Measurements from ENCODE around the gene ARFIP1.

ARFIP1 gene

GRCh38 chr4:152950402-152951274, 170.9 kb downstream of the ARFIP1 start:
- H3K4me3 ChIP-seq (ENCODE audit: low read length): no peak overlapping the region
- no peak for DNase-seq (ENCODE audit: low read depth, low spot score)

GRCh38 chr4:152951348-152951747, 171.6 kb downstream of the ARFIP1 start:
- no peak overlapping the region for H3K4me3 ChIP-seq (ENCODE audit: low read length)
- no peak for DNase-seq (ENCODE audit: low read depth, low spot score)

GRCh38 chr4:152953514-152953913, 173.8 kb downstream of the ARFIP1 start:
- H3K4me3 ChIP-seq (ENCODE audit: low read length): no peak overlapping the region
- DNase-seq (ENCODE audit: low read depth, low spot score): no peak

- no peak overlapping the region for H3K4me3 ChIP-seq (ENCODE audit: low read length)
- no peak for DNase-seq (ENCODE audit: low read depth, low spot score)
These were observed 175.0 kb downstream of the ARFIP1 start for GRCh38 chr4:152954741-152955140.

GRCh38 chr4:152956147-152956546, 176.4 kb downstream of the ARFIP1 start:
- H3K4me3 ChIP-seq (ENCODE audit: low read length): no peak overlapping the region
- DNase-seq (ENCODE audit: low read depth, low spot score): no peak

GRCh38 chr4:152956650-152957436, 177.1 kb downstream of the ARFIP1 start:
- DNase-seq (ENCODE audit: low read depth, low spot score): no peak
- no peak overlapping the region for H3K4me3 ChIP-seq (ENCODE audit: low read length)

- H3K4me3 ChIP-seq (ENCODE audit: low read length): no peak overlapping the region
- no peak for DNase-seq (ENCODE audit: low read depth, low spot score)
These were observed 177.8 kb downstream of the ARFIP1 start for GRCh38 chr4:152957437-152958171.

GRCh38 chr4:152959080-152959479, 179.3 kb downstream of the ARFIP1 start:
- DNase-seq (ENCODE audit: low read depth, low spot score): no peak
- no peak overlapping the region for H3K4me3 ChIP-seq (ENCODE audit: low read length)

GRCh38 chr4:152960082-152960481, 180.3 kb downstream of the ARFIP1 start:
- DNase-seq (ENCODE audit: low read depth, low spot score): no peak
- H3K4me3 ChIP-seq (ENCODE audit: low read length): no peak overlapping the region

- H3K4me3 ChIP-seq (ENCODE audit: low read length): no peak overlapping the region
- DNase-seq (ENCODE audit: low read depth, low spot score): no peak
These were observed 181.4 kb downstream of the ARFIP1 start for GRCh38 chr4:152961014-152961772.

GRCh38 chr4:152961773-152962115, 182.0 kb downstream of the ARFIP1 start:
- H3K4me3 ChIP-seq (ENCODE audit: low read length): no peak overlapping the region
- DNase-seq (ENCODE audit: low read depth, low spot score): no peak

All from Jurkat, Clone E6-1 (cell line).